H1 (cell line): ENCODE measurements around the gene SLC1A3.

ENCODE experiments used
- CTCF ChIP-seq, 3 experiments: IDR thresholded peaks; 1 replicate in 2 of 3; 2 replicates in 1 of 3; pipeline versions ENCODE4 v1.5.1 to v1.6.1; 2011; ENCODE audit warnings: low read length in 3 of 3, mild to moderate bottlenecking in 3 of 3, inconsistent platforms in 2 of 3, low read depth in 1 of 3, moderate library complexity in 1 of 3; ENCODE audit not compliant: insufficient read depth in 1 of 3; ENCODE audit errors: control extremely low read depth in 1 of 3
- EZH2 ChIP-seq: fragments of 200-600 bp; sonication (generic); IDR thresholded peaks from 2 replicates; pipeline ENCODE4 v1.7.1; 2012; ENCODE audit warnings: low read depth, mild to moderate bottlenecking, moderate library complexity, low read length, inconsistent platforms; ENCODE audit not compliant: severe bottlenecking
- FOSL1 ChIP-seq: IDR thresholded peaks from 2 replicates; pipeline ENCODE4 v1.6.1; 2011; ENCODE audit warnings: mild to moderate bottlenecking, low read depth, low read length, moderate library complexity; ENCODE audit not compliant: insufficient read depth
- MAX ChIP-seq: IDR thresholded peaks from 2 replicates; pipeline ENCODE4 v1.6.1; 2012; ENCODE audit warnings: inconsistent platforms
- POLR2A ChIP-seq, 2 experiments: IDR thresholded peaks; 1 replicate in 1 of 2; 2 replicates in 1 of 2; pipeline ENCODE4 v1.6.1; 2011; ENCODE audit warnings: low read depth in 2 of 2, low read length in 2 of 2, mild to moderate bottlenecking in 2 of 2; ENCODE audit errors: control extremely low read depth in 1 of 2
- YY1 ChIP-seq: IDR thresholded peaks from 2 replicates; pipeline ENCODE4 v1.6.1; 2011; ENCODE audit warnings: low read depth, mild to moderate bottlenecking, low read length

GRCh38 chr5:36584009-36584875 is 22.2 kb upstream of the SLC1A3 start:
- TF ChIP-seq EZH2 (no peak), CTCF (IDR thresholded peaks at IDR 0.05; ENCODE audit: control extremely low read depth in 1 of 3, insufficient read depth in 1 of 3, low read depth in 1 of 3, low read length in 3 of 3) (no peak), POLR2A (IDR thresholded peaks at IDR 0.05; ENCODE audit: control extremely low read depth in 1 of 2, low read depth in 2 of 2, low read length in 2 of 2) (no peak), MAX (no peak), FOSL1 (no peak), YY1 (no peak)
